Ureter (tissue), 1 donor: ENCODE measurements around the gene IRF2BP2. TPM values are rescaled to one million over a fixed set of nuclear protein-coding genes. Genes with fewer than 3 reads are reported as not detected.

Source experiments
- DNase-seq: peaks from one replicate; pipeline ENCODE4 v3.0.0-alpha.2; 2020; ENCODE audit warnings: low spot score
- total RNA-seq: library from RNA; stranded (reverse); gene quantifications from one replicate; pipeline ENCODE4 v1.2.4, GENCODE V29; 2023
- donor health status: DM: yes; HTN: yes; CAD: no.

Gene IRF2BP2
- total RNA-seq, 1 donor from 2014 or later: 118 TPM

GRCh38 chr1:234613128-234613875, 3.3 kb upstream of the IRF2BP2 start:
- DNase-seq: no peak

- DNase-seq: peak; percentile 95
These were observed 2.6 kb upstream of the IRF2BP2 start for GRCh38 chr1:234612352-234613127.

- peak; percentile 56 for DNase-seq
These were observed 1.9 kb upstream of the IRF2BP2 start for GRCh38 chr1:234611847-234612351.

- DNase-seq: no peak
These were observed 1.4 kb upstream of the IRF2BP2 start for GRCh38 chr1:234611225-234611846.

- DNase-seq: peak; percentile 96
These were observed 767 bp upstream of the IRF2BP2 start for GRCh38 chr1:234610666-234611224.

- DNase-seq: no peak
These were observed 311 bp downstream of the IRF2BP2 start for GRCh38 chr1:234609691-234610042.

- no peak for DNase-seq
These were observed 877 bp downstream of the IRF2BP2 start for GRCh38 chr1:234608911-234609690.

- peak; percentile 91 for DNase-seq
These were observed 1.7 kb downstream of the IRF2BP2 start for GRCh38 chr1:234608025-234608910.

GRCh38 chr1:234607109-234608024, 2.6 kb downstream of the IRF2BP2 start:
- no peak for DNase-seq

GRCh38 chr1:234606784-234607108, 3.2 kb downstream of the IRF2BP2 start:
- no peak for DNase-seq

- DNase-seq: peak; percentile 55
These were observed 3.8 kb downstream of the IRF2BP2 start for GRCh38 chr1:234605983-234606783.

- no peak for DNase-seq
These were observed 4.5 kb downstream of the IRF2BP2 start for GRCh38 chr1:234605399-234605982.

- no peak for DNase-seq
These were observed 5.2 kb downstream of the IRF2BP2 start for GRCh38 chr1:234604495-234605398.

- DNase-seq: no peak
These were observed 6.5 kb downstream of the IRF2BP2 start for GRCh38 chr1:234603221-234604204.

- DNase-seq: peak; percentile 63
These were observed 7.4 kb downstream of the IRF2BP2 start for GRCh38 chr1:234602334-234603220.
